ENCODE measurements around the gene SENP7.
A peak's percentile ranks its signal among the peaks of the same experiment; 100 is the strongest.
"Not testable (repeated sequence)": the region's sequence is repeated elsewhere in the genome, so short reads cannot be mapped to it uniquely, and the experiment has no call there.

SENP7 gene

GRCh38 chr3:101519685-101520365 lies 6.8 kb upstream of the SENP7 start:
- no peak for DNase-seq

GRCh38 chr3:101518421-101518871 lies 5.4 kb upstream of the SENP7 start:
- no peak for DNase-seq

- DNase-seq = peak; percentile 73
Observed at GRCh38 chr3:101513419-101513986, 491 bp upstream of the SENP7 start.

GRCh38 chr3:101512396-101512645 lies 691 bp downstream of the SENP7 start:
- DNase-seq = no peak

- no peak for DNase-seq
Observed at GRCh38 chr3:101509811-101510210, 3.2 kb downstream of the SENP7 start.

- no peak for DNase-seq
Observed at GRCh38 chr3:101509281-101509680, 3.7 kb downstream of the SENP7 start.

- DNase-seq = no peak
Observed at GRCh38 chr3:101501783-101502182, 11.2 kb downstream of the SENP7 start.

- DNase-seq = no peak
Observed at GRCh38 chr3:101500208-101500607, 12.8 kb downstream of the SENP7 start.

GRCh38 chr3:101497803-101498202 lies 15.2 kb downstream of the SENP7 start:
- no peak for DNase-seq

GRCh38 chr3:101495552-101495951 lies 17.5 kb downstream of the SENP7 start:
- no peak for DNase-seq

GRCh38 chr3:101484805-101485620 lies 28.0 kb downstream of the SENP7 start:
- no peak for DNase-seq

- no peak for DNase-seq
Observed at GRCh38 chr3:101478980-101479379, 34.0 kb downstream of the SENP7 start.

GRCh38 chr3:101474841-101475552 lies 38.0 kb downstream of the SENP7 start:
- DNase-seq = not testable (repeated sequence)

- not testable (repeated sequence) for DNase-seq
Observed at GRCh38 chr3:101468676-101469075, 44.3 kb downstream of the SENP7 start.

- not testable (repeated sequence) for DNase-seq
Observed at GRCh38 chr3:101467310-101467663, 45.7 kb downstream of the SENP7 start.

GRCh38 chr3:101466465-101467309 lies 46.3 kb downstream of the SENP7 start:
- no peak for DNase-seq

- DNase-seq = no peak
Observed at GRCh38 chr3:101464235-101464634, 48.8 kb downstream of the SENP7 start.

- DNase-seq = no peak
Observed at GRCh38 chr3:101461451-101461850, 51.6 kb downstream of the SENP7 start.

GRCh38 chr3:101458387-101458786 lies 54.6 kb downstream of the SENP7 start:
- DNase-seq = no peak

- DNase-seq = no peak
Observed at GRCh38 chr3:101454629-101455028, 58.4 kb downstream of the SENP7 start.

GRCh38 chr3:101453961-101454360 lies 59.1 kb downstream of the SENP7 start:
- DNase-seq = no peak

GRCh38 chr3:101438641-101439040 lies 74.4 kb downstream of the SENP7 start:
- DNase-seq = not testable (repeated sequence)

- DNase-seq = no peak
Observed at GRCh38 chr3:101433652-101434051, 79.4 kb downstream of the SENP7 start.

Data from SHP77 treated with DMSO at 0.1 percent for 48 hours (cell line).